Embryonic facial prominence (tissue), 1 donor: Measurements from ENCODE around the gene NUMB.
"Not testable (repeated sequence)": the region's sequence is repeated elsewhere in the genome, so short reads cannot be mapped to it uniquely, and the experiment has no call there.

ENCODE experiments used
- DNase-seq: peaks from one replicate; pipeline ENCODE4 v3.0.0-alpha.2; 2016; ENCODE audit errors: extremely low spot score

The NUMB gene

DNA sequence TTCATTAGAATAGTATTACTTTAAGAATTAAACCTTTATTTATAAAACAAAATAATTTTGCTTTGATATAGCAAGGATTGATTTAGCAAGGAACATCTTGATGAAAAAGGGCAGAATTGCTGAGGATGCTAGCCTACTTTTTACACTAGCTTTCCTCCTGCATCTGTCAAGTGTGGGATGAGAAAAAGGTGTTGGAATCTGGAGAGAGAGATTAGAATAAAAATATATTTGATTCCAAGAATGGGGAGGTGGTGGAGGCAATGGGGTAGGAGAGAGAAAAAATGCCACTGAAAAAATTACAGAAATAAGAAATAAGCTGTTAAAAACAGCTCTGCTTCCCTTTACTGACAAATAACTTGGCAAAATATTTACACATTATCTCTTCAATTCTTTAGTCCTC, 98.9 kb downstream of the NUMB start:
- no peak for DNase-seq

DNA sequence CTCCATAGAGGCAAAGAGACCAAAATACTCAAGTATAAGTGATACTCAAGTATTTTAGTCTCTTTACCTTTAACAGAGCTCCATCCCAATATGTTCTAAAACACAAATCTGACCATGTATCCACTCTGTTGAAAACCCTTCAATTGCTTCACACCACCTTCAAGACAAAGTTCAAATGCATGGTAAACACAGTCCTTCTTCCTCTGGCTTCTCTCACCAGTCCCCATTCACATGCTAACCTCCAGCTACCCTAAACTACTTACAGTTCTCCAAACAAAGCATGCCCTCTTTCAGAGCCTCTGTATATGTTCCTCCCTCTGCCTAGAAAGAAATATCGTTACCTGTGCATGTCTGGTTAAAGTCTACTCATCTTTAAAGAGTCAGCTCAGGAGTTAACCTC, 100.2 kb downstream of the NUMB start:
- no peak for DNase-seq

DNA sequence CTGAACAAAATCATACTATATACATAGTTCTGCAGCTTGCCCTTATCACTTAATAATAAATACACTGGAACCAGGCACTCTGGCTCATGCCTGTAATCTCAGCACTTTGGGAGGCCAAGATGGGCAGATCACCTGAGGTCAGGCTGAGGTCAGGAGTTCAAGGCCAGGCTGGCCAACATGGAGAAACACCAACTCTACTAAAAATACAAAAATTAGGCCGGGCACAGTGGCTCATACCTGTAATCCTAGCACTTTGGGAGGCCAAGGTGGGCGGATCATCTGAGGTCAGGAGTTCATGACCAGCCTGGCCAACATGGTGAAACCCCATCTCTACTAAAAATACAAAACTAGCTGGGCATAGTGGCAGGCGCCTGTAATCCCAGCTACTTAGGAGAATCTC, 109.3 kb downstream of the NUMB start:
- DNase-seq, result not testable (repeated sequence)

DNA sequence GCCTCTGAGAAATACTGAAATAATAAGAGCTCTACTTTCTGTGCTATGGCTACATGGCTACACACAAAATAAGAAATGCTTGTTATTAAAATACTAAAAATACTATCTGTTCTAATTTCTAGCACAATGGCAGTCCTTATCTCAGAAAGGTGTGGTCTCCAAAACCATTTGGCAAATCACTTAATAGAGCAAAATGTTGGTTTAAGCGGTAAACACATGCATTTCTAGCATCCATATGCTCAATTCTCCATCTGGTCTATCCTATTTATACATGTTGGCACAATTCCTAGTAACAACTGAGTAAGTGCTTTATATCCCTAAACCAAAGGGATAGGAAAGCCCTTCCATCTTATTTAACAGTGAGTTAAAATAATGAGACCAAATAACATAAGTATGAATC, 114.0 kb downstream of the NUMB start:
- DNase-seq, result no peak

DNA sequence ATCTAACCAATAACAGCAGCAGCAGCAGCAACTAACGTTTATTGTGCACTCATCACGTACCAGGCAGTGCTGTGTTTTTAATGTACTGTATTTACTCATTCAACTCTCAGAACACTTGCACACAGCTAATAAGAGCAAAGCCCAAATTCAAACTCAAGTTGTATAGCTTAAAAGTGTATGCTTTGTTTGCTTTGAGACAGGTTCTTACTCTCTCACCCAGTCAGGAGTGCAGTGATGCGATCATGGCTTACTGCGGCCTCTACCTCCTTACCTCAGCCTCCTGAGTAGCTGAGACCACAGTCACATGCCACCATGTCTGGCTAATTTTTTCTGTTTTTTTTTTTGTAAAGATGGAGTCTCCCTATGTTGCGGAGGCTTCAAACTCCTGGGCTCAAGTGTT, 115.7 kb downstream of the NUMB start:
- no peak for DNase-seq

DNA sequence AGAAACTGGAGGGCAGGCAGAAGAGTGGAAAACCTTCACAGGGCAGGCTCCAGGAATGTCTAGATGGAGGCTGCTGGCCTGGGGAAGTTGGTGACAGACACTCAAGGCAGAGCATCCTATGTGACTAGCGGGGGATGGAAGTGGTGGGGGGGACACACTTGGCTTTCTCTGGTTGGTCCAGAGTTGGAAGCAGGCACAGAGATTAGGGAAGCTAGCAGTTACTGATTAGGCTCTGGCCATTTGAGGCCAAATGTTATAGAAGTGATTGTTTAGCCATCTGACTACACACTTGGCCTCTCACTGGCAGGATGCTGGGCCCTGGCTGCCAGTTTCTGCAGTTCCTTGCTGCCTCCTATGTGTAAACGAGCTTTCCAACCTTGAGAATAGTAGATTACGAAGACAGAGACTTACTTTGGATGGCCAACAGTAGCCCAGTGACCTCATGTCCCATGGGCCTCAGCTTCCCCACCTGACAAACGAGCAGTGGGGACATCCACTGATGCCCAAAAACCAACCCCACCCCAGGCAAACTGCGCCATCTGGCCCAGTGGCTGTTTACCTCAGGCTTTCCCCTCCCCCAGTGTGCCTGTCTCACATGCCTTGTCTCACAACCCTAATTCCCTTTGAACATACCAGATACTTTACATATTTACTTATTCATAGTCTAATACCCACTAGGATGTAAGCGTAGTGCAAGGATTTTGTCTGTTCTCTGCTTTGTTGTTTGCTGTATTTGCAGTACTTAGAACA, 118.3 kb downstream of the NUMB start:
- DNase-seq, result no peak

DNA sequence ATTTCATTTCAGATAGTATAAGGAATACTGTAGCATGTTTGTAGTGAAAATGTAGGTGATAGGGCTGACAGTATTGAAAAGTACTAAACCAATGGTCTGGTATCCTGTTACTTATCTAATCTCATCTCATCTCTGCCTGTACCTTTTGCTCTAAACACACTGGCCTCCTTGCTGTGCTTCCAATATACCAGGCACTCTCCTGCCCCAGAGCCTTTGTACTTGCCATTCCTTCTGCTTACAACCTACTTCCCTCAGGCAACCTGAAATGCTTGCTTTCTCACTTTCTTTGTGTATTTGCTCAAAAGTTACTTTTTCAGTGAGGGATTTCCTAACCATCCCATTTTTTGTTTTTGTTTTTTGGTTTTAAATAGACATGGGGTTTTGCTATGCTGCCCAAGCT, 119.1 kb downstream of the NUMB start:
- no peak for DNase-seq

DNA sequence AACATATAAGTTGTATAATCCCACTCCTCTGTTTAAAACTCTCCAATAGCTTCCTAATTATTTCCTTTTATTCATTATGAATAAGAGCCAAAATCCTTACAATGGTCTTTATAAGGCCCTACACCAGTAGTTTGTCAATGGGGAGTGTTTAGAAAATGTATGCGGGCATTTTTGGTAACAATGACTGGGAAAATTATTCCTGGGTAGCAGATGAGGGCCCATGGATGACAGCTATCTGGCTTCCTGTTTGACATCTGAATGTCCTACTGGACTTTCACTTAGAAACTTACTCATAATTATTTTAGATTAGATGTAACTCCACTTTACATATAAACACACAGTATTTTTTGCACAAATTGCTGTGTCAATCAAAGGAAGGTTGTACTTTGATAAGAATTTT, 119.8 kb downstream of the NUMB start:
- no peak for DNase-seq

DNA sequence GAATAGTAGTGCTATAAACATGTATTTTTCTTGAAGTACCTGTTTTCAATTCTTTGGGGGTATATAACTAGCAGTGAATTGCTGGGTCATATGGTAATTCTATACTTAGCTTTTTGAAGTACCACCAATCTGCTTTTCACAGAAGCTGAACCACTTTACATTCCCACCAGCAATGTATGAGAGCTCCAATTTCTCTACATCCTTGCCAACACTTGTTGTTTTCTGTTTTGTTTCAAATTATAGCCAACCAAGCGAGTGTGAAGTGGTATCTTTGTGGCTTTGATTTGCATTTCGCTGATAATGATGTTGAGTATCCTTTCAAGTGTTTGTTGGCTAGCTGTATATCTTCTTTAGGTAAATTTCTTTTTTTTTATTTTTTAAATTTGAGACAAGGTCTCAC, 125.3 kb downstream of the NUMB start:
- no peak for DNase-seq

DNA sequence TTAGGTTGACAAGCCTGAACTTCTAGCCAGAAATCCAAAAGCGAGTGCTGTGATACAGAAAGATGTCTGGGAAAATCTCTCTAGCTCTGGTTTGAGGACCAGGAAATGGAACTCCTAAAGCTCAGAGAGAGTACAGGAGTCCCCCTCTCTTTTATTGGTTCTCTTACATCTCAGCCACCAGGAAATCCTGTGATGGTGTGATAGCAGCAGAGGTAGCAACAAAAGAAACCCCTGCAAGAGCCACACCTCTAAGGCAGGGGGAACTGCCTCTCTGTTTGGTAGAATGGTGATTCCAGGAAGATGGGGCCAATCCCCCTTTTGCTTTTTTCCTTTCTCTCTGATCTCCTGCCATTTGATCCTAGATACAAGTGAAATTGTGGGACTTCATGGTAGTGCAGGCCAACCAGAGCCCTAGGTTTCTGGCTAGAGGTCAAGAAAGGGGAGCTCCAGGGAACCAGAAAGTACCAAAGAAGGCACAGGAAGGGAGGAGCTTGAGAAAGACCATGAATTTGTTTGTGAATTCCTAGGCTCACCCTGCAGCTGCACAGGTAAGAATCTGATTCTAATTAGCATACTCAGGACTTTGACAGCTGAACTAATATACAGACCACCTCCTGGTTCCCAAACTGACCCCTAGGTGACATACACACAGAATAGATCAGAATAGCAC, 132.6 kb downstream of the NUMB start:
- no peak for DNase-seq

DNA sequence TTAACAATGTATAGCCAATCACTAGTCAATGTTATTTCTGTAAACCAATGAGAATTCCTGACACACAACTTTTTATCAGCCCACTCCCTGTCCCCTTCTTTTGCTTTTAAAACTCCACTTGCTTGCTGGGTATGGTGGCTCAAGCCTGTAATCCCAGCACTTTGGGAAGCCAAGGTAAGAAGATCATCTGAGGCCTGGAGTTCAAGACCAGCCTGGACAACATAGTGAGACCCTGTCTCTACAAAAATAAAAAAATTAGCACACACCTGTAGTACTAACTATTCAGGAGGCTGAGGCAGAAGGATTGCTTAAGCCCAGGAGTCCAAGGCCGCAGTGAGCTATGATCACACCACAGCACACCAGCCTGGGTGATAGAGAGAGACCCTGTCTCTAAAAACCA, 133.3 kb downstream of the NUMB start:
- DNase-seq, result no peak

DNA sequence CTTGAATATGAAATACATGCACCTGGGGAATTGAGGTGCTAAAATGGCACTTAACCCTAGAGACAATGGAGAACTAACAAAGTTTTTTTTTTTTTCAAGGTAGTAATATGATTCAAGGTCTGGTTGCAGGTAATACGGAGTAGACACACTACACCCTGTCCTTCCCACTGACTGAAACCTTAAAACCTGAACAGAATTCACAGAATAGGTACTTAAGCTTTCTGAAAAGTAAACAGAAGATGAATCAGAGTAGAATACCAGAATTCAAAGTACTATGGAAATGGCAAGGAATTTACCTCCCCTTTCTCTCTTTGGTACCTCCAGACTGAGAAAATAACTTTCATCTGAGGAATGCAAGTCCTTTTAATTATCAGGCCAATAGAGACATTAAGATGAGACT, 133.8 kb downstream of the NUMB start:
- DNase-seq, result no peak

DNA sequence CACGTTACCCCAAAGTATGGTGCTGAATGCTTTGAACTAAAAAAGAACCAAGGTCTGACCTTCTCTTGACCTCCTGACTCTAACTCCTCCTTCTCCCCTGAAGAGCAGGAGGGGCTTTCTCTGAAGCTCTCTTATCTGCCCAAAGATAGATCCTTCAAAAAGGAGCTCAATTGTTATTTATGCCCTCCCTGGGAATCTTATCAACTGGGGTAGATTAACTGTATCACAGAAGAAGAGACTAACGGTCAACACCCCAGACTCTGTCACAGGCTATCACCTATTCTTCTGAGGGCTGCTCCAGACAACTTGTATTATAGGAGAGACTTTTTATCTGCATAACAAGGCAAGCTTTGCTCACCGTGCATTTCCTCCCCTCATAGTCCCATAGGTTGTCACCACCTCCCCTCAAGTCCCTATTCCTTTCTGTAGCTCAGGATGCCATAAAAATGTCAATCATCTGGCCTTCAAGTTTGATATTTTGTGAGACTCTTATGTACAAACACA, 134.4 kb downstream of the NUMB start:
- no peak for DNase-seq

DNA sequence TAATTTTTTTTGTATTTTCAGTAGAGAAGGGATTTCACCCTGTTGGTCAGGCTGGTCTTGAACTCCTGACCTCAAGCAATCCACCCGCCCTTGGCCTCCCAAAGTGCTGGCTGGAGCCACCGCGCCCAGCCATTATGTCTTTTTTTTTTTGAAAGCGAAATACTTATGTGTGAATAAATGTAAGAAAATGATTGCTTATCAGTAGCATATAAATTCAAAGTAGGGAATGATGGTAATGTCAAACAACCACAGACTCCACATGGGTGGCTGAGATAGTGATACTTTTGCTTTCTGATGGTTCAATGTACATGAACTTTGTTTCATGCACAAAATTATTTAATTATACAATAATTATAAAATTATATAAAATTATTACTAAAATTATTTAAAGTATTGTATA, 145.2 kb downstream of the NUMB start:
- no peak for DNase-seq

DNA sequence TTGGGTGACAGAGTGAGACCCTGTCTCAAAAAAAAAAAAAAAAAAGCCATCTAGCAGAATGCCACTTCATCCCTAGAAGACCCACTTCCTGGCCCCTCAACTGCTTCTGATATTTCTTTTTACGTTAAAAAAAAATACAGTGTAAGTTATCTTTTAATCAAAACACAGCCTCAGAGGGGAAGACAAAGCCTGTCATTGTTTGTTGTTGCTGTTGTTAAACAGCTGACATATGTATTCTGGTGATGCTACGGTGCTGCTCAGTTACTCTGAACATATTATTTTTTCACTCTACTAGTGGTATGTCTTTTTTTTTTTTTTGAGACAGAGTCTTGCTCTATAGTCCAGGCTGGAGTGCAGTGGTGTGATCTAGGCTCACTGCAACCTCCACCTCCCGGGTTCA, 145.7 kb downstream of the NUMB start:
- DNase-seq, result no peak

DNA sequence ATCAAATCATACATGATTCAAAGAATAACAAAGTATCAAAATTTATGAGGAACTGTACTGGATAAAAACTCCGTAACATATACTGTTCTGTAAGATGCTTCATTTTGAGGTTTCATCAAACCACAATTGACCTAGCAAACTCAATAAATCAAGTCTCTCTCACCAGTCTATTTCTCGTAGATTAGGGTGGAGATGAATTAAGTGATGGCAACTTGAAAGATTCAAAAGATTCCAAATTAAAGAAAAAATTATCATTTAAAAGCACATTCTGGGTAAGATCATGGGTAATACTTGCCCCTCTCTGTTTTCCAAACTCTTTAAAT, 146.7 kb downstream of the NUMB start:
- no peak for DNase-seq

DNA sequence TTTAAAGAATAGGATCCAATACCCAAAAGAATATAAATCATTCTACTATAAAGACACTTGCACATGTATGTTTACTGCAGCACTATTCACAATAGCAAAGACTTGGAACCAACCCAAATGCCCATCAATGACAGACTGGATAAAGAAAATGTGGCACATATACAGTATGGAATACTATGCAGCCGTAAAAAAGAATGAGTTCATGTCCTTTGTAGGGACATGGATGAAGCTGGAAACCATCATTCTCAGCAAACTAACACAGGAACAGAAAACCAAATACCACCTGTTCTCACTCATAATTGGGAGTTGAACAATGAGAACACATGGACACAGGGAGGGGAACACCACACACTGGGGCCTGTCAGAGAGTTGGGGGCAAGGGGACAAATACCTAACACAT, 149.1 kb downstream of the NUMB start:
- DNase-seq, result not testable (repeated sequence)

DNA sequence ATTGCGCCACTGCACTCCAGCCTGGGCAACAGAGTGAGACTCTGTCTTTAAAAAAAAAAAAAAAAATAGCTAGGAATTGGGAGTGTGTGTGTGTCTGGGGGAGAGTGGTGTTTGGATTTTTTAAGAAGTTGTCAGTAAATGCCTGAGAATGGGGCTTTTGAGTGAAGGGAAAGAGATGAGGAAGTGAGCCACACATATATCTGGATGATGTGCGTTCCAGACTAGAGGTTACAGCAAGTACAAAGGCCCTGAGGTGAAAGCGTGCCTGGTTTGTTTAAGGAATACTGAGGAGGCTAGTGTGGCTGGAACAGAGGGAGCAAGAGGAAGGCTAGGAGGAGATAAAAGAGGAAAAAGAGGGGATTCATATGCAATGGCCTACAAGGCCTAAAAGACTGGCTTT, 151.1 kb downstream of the NUMB start:
- no peak for DNase-seq

DNA sequence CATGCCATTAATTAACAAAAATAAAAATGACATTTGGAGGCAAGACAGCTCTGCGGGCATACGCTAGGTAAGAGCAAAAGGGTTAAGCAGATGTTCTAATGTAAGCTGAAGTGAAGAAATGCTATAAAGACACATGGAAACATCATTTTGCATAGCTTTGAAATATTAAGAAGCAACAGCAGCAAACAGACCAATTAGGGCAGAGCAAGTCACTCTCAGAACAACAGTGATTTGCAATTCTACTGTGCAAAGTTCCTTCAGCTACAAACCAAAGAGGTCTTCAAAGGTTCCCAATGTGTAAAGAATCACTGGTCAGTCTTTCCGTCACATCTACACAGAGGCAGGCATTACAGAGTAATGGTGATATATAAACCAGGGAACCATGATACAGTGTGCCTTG, 152.8 kb downstream of the NUMB start:
- no peak for DNase-seq

DNA sequence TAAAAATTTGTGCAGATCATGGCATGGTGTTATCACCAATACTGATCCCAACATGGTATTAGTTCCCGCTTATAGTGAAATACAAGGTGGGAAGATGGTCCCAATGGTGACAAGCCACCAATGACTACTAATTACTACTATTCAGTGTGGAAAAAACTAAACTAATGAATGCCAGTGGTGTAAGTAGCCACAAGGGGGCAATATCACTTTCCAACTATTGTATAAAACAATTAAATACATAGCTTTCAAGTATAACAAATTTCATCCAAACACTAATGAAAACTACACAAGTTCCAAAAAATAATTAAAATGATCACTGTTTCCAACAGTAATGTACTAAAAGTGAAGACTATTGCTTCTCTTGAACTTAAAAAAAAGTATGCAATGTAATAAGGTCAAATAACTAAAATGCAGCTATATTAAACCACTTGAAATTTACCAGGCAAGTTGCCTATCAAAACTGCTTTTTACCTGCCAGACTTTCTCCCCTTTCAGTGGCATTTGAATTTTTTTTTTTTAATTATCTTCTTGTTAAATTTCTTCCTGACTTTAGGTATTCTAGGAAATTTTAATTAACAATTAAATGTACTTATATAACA, 163.0 kb downstream of the NUMB start:
- DNase-seq, result peak; percentile 30

DNA sequence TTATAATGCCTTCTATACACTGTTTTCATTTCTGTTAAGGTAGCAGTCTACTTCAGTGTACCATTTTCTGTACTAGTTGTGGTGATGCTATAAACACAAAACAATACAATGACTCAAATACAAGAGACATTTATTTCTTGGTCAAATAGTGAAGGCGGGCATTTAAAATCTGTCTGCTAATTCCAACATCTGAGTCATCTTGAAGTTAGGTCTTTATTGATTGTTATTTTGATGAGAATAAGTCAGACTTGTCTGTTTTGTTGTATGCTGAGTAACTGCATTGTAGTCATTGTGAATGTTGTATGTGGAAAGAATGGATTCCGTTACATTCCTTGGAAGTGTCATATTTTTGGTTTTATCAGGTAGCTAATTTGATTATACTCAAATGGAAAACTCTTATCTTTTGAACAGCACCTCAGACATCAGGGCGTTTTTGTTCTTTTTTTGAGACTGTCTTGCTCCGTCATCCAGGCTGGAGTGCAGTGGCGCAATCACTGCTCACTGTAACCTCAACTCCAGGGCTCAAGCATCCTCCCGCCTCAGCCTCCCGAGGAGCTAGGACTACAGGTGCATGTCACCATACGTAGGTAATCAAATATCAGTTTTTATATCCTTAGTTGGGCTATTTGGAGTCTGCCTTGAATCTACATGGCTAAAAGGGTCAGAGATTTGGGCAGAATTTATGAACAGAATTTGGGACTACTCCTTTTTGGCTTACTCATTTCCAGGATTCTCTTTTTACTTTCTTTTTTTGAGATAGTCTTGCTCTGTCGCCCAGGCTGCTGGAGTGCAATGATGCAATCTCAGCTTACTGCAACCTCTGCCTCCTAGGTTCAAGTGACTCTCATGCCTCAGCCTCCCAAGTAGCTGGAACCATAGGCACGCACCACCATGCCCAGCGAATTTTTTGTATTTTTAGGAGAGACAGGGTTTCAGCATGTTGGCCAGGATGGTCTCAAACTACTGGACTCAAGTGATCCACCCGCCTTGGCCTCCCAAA, 164.3 kb downstream of the NUMB start:
- no peak for DNase-seq

DNA sequence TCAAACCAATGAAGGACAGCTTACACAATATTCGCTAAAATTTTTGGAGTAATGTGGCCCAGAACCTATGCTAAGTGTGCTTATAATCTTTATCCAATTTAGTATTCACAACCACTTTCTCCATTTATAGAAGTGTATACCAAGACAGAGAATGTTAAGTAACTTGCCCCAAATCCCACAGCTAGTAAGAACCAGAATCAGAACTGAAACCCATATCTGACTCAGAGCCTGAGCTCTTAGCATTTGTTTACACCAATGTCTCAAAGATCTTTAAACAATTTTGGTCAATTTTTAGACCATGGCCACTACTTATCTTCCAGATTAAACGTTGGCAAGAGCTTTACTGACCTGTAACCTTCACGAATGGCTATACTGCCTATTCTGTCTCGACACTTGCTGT, 168.1 kb downstream of the NUMB start:
- DNase-seq, result no peak
